ENCODE data around the gene CCSER2. TPM values are rescaled to one million over a fixed set of nuclear protein-coding genes. Genes with fewer than 3 reads are reported as not detected.

Gene CCSER2
- polyA plus RNA-seq, 1 donor (not counting 4 experiments of a cell fraction or from before 2014, with no cell fraction given) = 26.7 TPM

DNA sequence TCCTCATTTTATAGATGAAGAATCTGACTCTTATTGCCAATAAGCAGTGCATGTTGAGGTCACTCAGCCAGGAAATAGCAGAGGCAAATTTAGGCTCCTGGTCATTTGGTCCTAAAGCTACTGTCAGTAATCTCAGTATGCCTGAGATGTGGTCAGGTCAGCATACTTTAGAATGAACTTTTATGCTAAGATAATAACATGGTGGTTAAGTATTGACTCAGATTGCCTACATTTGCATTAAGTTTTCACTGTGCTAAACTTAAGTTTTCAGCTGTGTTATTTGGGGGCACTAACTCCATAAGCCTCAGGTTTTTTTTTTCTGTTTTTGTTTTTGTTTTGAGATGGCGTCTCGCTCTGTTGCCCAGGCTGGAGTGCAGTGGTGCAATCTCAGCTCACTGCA is 35.9 kb upstream of the CCSER2 start:
- H3K27me3 ChIP-seq (ENCODE audit: control insufficient read depth, extremely low read depth, insufficient read depth, low read length) = peaks cover 4% of the 10 kb centered on the region
- DNase-seq (ENCODE audit: low read depth, low spot score) = no peak
- no peaks in the 10 kb centered on the region for H3K36me3 ChIP-seq (ENCODE audit: control insufficient read depth in 2 of 2, extremely low read depth in 1 of 2, insufficient read depth in 2 of 2, low read length in 2 of 2)
- H3K4me2 ChIP-seq (ENCODE audit: control insufficient read depth, extremely low read depth, insufficient read depth, low read depth, low read length) = no peak overlapping the region
- H3K79me2 ChIP-seq (ENCODE audit: control insufficient read depth, insufficient read depth, low read length) = no peaks in the 10 kb centered on the region
- no peak overlapping the region for H3K9ac ChIP-seq (ENCODE audit: control insufficient read depth, extremely low read depth, insufficient read depth, low read length)
- dilution Hi-C loops (cut with MboI; ENCODE audit: extremely low pct_ligation_motif_present, low sequenced_read_pairs) = no loop called here
- H3K9me3 ChIP-seq (ENCODE audit: control insufficient read depth, low read depth, low read length) = no peaks in the 10 kb centered on the region
- no peaks in the 10 kb centered on the region for H4K20me1 ChIP-seq (ENCODE audit: control insufficient read depth, extremely low read depth, insufficient read depth, low read length)
- no peak overlapping the region for H3K27ac ChIP-seq (ENCODE audit: control insufficient read depth, insufficient read depth, low read length)
- no peak for FAIRE-seq
- H2AFZ ChIP-seq (ENCODE audit: control insufficient read depth, low read length) = no peak overlapping the region
- H3K4me3 ChIP-seq (ENCODE audit: control insufficient read depth in 2 of 3, extremely low read depth in 1 of 3, insufficient read depth in 2 of 3, low read depth in 1 of 3, low read length in 3 of 3) = no peak overlapping the region
- no peaks in the 10 kb centered on the region for H3K4me1 ChIP-seq (ENCODE audit: control insufficient read depth, extremely low read depth, insufficient read depth, low read length)
- no peaks in the 10 kb centered on the region for H3K9me1 ChIP-seq (ENCODE audit: control insufficient read depth, extremely low read depth, insufficient read depth, low read length)
- TF ChIP-seq EZH2 (IDR thresholded peaks at IDR 0.05; ENCODE audit: low read length) = no peak
- TF ChIP-seq, protein P1, sequence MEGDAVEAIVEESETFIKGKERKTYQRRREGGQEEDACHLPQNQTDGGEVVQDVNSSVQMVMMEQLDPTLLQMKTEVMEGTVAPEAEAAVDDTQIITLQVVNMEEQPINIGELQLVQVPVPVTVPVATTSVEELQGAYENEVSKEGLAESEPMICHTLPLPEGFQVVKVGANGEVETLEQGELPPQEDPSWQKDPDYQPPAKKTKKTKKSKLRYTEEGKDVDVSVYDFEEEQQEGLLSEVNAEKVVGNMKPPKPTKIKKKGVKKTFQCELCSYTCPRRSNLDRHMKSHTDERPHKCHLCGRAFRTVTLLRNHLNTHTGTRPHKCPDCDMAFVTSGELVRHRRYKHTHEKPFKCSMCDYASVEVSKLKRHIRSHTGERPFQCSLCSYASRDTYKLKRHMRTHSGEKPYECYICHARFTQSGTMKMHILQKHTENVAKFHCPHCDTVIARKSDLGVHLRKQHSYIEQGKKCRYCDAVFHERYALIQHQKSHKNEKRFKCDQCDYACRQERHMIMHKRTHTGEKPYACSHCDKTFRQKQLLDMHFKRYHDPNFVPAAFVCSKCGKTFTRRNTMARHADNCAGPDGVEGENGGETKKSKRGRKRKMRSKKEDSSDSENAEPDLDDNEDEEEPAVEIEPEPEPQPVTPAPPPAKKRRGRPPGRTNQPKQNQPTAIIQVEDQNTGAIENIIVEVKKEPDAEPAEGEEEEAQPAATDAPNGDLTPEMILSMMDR (optimal IDR thresholded peaks at IDR 0.05 in 1 of 3, IDR thresholded peaks at IDR 0.05 in 1 of 3, conservative IDR thresholded peaks at IDR 0.05 in 1 of 3; ENCODE audit: extremely low read depth in 1 of 3, insufficient read depth in 2 of 3, low read length in 3 of 3) = no peak

DNA sequence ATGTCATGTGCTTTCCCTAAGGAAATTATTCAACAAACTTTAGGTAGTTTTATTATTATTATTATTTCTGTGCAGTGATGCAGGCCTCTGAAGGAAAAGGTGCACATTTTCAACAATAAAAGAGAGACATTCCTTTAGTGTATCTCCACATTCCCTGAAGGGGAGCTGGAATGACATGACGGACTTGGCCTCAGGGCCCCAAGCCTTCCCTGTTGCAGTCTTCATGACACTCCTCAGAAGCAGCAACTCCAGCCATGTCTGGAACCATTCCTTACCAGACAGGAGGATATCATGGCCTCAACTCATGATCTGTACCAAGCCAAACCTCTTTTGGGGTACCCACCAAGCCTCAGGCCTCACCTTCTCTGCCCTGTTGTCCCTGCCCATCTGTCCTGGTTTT is 35.2 kb upstream of the CCSER2 start:
- dilution Hi-C loops (cut with MboI; ENCODE audit: extremely low pct_ligation_motif_present, low sequenced_read_pairs) = no loop called here
- Histone ChIP-seq H3K9me3 (ENCODE audit: control insufficient read depth, low read depth, low read length) (no peaks in the 10 kb centered on the region), H3K9ac (ENCODE audit: control insufficient read depth, extremely low read depth, insufficient read depth, low read length) (no peak overlapping the region), H3K27me3 (ENCODE audit: control insufficient read depth, extremely low read depth, insufficient read depth, low read length) (no peaks in the 10 kb centered on the region), H3K36me3 (ENCODE audit: control insufficient read depth in 2 of 2, extremely low read depth in 1 of 2, insufficient read depth in 2 of 2, low read length in 2 of 2) (no peaks in the 10 kb centered on the region), H3K79me2 (ENCODE audit: control insufficient read depth, insufficient read depth, low read length) (no peaks in the 10 kb centered on the region), H3K9me1 (ENCODE audit: control insufficient read depth, extremely low read depth, insufficient read depth, low read length) (no peaks in the 10 kb centered on the region), H3K27ac (ENCODE audit: control insufficient read depth, insufficient read depth, low read length) (no peak overlapping the region), H3K4me3 (ENCODE audit: control insufficient read depth in 2 of 3, extremely low read depth in 1 of 3, insufficient read depth in 2 of 3, low read depth in 1 of 3, low read length in 3 of 3) (no peak overlapping the region), H3K4me2 (ENCODE audit: control insufficient read depth, extremely low read depth, insufficient read depth, low read depth, low read length) (no peak overlapping the region), H3K4me1 (ENCODE audit: control insufficient read depth, extremely low read depth, insufficient read depth, low read length) (no peaks in the 10 kb centered on the region), H2AFZ (ENCODE audit: control insufficient read depth, low read length) (no peak overlapping the region), H4K20me1 (ENCODE audit: control insufficient read depth, extremely low read depth, insufficient read depth, low read length) (no peaks in the 10 kb centered on the region)
- DNase-seq (ENCODE audit: low read depth, low spot score) (no peak), FAIRE-seq (no peak)
- TF ChIP-seq, protein P1 (optimal IDR thresholded peaks at IDR 0.05 in 1 of 3, IDR thresholded peaks at IDR 0.05 in 1 of 3, conservative IDR thresholded peaks at IDR 0.05 in 1 of 3; ENCODE audit: extremely low read depth in 1 of 3, insufficient read depth in 2 of 3, low read length in 3 of 3) = no peak
- no peak for TF ChIP-seq EZH2 (IDR thresholded peaks at IDR 0.05; ENCODE audit: low read length)
